ENCODE data around the gene RNASET2.

DNA sequence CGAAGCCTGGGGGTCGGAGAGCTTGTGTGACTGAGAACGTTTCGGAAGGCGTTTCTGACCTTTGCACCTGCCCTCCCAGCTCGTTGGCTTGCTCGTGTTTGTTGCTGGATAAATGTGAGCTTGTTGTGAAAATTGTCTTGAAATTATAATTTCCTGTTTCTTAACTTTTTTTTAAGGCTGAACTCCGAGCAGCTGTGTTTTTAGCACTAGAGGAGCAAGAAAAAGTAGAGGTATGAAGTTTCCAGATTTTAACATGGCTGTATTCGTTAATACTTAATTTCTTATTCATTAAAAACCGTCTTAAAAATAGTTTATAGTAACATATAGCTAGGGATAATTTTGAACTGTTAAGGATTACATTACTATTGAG lies 43.5 kb upstream of the RNASET2 start:
- TF ChIP-seq, protein P1, sequence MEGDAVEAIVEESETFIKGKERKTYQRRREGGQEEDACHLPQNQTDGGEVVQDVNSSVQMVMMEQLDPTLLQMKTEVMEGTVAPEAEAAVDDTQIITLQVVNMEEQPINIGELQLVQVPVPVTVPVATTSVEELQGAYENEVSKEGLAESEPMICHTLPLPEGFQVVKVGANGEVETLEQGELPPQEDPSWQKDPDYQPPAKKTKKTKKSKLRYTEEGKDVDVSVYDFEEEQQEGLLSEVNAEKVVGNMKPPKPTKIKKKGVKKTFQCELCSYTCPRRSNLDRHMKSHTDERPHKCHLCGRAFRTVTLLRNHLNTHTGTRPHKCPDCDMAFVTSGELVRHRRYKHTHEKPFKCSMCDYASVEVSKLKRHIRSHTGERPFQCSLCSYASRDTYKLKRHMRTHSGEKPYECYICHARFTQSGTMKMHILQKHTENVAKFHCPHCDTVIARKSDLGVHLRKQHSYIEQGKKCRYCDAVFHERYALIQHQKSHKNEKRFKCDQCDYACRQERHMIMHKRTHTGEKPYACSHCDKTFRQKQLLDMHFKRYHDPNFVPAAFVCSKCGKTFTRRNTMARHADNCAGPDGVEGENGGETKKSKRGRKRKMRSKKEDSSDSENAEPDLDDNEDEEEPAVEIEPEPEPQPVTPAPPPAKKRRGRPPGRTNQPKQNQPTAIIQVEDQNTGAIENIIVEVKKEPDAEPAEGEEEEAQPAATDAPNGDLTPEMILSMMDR (IDR thresholded peaks at IDR 0.05), result no peak
- no peak for TF ChIP-seq POLR2A (IDR thresholded peaks at IDR 0.05)
- no peak for TF ChIP-seq EP300 (IDR thresholded peaks at IDR 0.05)
